ENCODE measurements around the gene FAM168A.
"Not testable (repeated sequence)": the region's sequence is repeated elsewhere in the genome, so short reads cannot be mapped to it uniquely, and the experiment has no call there.

The FAM168A gene

GRCh38 chr11:73592640-73593039 is 5.3 kb downstream of the FAM168A start:
- DNase-seq (ENCODE audit: low spot score) = no peak

GRCh38 chr11:73591743-73592142 is 6.2 kb downstream of the FAM168A start:
- DNase-seq (ENCODE audit: low spot score) = no peak

GRCh38 chr11:73590991-73591390 is 6.9 kb downstream of the FAM168A start:
- no peak for DNase-seq (ENCODE audit: low spot score)

GRCh38 chr11:73586791-73587190 is 11.1 kb downstream of the FAM168A start:
- DNase-seq (ENCODE audit: low spot score) = no peak

GRCh38 chr11:73585834-73586575 is 11.9 kb downstream of the FAM168A start:
- DNase-seq (ENCODE audit: low spot score) = peak; percentile 59

- DNase-seq (ENCODE audit: low spot score) = no peak
These were observed 13.1 kb downstream of the FAM168A start for GRCh38 chr11:73584831-73585230.

- no peak for DNase-seq (ENCODE audit: low spot score)
These were observed 15.3 kb downstream of the FAM168A start for GRCh38 chr11:73582653-73583052.

- DNase-seq (ENCODE audit: low spot score) = not testable (repeated sequence)
These were observed 17.2 kb downstream of the FAM168A start for GRCh38 chr11:73580749-73581148.

- DNase-seq (ENCODE audit: low spot score) = no peak
These were observed 18.1 kb downstream of the FAM168A start for GRCh38 chr11:73579641-73580434.

- DNase-seq (ENCODE audit: low spot score) = peak; percentile 23
These were observed 19.2 kb downstream of the FAM168A start for GRCh38 chr11:73578592-73579185.

GRCh38 chr11:73577496-73577917 is 20.4 kb downstream of the FAM168A start:
- DNase-seq (ENCODE audit: low spot score) = no peak

GRCh38 chr11:73576185-73576614 is 21.7 kb downstream of the FAM168A start:
- no peak for DNase-seq (ENCODE audit: low spot score)

- not testable (repeated sequence) for DNase-seq (ENCODE audit: low spot score)
These were observed 25.9 kb downstream of the FAM168A start for GRCh38 chr11:73571982-73572381.

- peak; percentile 96 for DNase-seq (ENCODE audit: low spot score)
These were observed 27.3 kb downstream of the FAM168A start for GRCh38 chr11:73570415-73571114.

- no peak for DNase-seq (ENCODE audit: low spot score)
These were observed 30.7 kb downstream of the FAM168A start for GRCh38 chr11:73566977-73567755.

GRCh38 chr11:73566422-73566821 is 31.5 kb downstream of the FAM168A start:
- DNase-seq (ENCODE audit: low spot score) = no peak

GRCh38 chr11:73565804-73566203 is 32.1 kb downstream of the FAM168A start:
- no peak for DNase-seq (ENCODE audit: low spot score)

GRCh38 chr11:73564903-73565302 is 33.0 kb downstream of the FAM168A start:
- DNase-seq (ENCODE audit: low spot score) = no peak

GRCh38 chr11:73563539-73564200 is 34.2 kb downstream of the FAM168A start:
- no peak for DNase-seq (ENCODE audit: low spot score)

- no peak for DNase-seq (ENCODE audit: low spot score)
These were observed 38.2 kb downstream of the FAM168A start for GRCh38 chr11:73559743-73560142.

GRCh38 chr11:73556966-73557365 is 40.9 kb downstream of the FAM168A start:
- DNase-seq (ENCODE audit: low spot score) = no peak

All from kidney tubule cell (primary cell).